Stimulated activated CD8-positive, alpha-beta memory T cell treated with anti-CD3 and anti-CD28 coated beads, Interleukin-15, amount 100 ng/mL, for 48 hours (primary cell): ENCODE measurements around the gene FNDC3A.
A peak's percentile ranks its signal among the peaks of the same experiment; 100 is the strongest.

ENCODE experiments used
- DNase-seq, 2 donors: peaks; one replicate each; pipeline ENCODE4 v3.0.0-alpha.2; 2020; ENCODE audit warnings: low read depth in 2 of 2

FNDC3A gene

DNA sequence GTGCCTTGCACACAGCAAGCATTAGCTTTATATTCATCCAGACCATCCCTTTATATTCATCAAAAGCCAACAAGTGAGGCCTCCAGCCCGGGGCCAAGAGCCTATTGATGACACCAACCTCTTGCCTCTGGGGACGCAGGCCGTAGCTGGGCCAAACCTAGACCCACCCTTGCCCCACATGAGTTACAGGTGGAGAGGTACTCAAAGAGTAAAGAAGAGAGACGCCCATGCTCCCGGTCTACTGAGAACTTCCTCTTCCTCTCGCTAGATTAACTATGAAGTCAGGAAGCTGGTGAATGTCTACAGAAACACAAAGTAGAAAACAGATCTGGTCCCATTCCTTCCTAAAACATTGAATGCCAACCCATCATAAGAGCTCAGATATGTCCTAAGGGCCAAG lies 240.6 kb downstream of the FNDC3A start:
- DNase-seq, result no peak

DNA sequence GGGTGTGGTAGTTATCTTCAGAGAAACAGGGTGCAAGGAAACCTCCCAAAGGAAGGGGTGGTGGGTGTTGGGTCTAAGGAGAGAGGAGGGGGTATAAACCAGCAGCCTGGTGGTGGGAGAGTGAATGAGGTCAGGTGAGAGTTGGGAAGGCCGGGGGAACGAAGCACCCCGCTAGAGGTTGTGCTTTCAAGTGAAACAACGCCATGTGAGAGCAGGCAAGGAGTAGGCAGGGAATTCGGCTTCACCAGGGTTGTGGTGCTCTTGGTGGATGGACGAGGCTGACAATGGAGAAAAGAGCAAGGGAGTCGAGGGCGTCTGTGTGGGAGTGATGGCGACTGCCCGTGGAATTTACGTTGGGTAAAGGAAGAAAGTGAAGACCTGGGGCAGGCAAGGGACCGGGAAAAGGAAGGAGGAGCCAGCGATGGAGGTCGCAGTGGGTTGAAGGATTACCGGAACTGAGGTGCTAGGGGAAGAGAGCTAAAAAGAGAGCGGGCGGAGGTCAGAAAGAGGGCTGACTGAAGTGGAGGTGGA lies 242.3 kb downstream of the FNDC3A start:
- no peak for DNase-seq

GRCh38 chr13:49218493-49219051 lies 242.9 kb downstream of the FNDC3A start:
- no peak for DNase-seq

GRCh38 chr13:49219647-49220035 lies 243.9 kb downstream of the FNDC3A start:
- no peak for DNase-seq

DNA sequence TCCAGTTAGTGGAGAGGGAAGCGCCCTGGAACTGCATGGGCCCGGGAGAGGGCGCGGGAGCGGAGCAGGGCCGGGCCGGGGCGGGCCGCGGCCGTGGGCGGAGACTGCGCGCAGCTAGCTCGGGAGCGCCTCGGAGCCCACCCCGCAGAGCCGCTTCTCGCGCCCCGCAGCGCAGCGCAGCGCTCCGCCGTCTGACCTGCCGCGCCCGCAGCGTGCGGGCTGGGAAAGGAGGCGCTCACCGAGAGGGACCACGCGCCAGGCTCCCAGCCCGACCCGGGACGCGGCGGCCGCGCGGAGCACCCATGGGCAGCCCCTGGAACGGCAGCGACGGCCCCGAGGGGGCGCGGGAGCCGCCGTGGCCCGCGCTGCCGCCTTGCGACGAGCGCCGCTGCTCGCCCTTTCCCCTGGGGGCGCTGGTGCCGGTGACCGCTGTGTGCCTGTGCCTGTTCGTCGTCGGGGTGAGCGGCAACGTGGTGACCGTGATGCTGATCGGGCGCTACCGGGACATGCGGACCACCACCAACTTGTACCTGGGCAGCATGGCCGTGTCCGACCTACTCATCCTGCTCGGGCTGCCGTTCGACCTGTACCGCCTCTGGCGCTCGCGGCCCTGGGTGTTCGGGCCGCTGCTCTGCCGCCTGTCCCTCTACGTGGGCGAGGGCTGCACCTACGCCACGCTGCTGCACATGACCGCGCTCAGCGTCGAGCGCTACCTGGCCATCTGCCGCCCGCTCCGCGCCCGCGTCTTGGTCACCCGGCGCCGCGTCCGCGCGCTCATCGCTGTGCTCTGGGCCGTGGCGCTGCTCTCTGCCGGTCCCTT lies 244.5 kb downstream of the FNDC3A start, which contains the start of gene MLNR:
MLNR (plus strand) TSS at position 303 of the 820 bp plus-strand sequence; CDS start at position 303, 0 bp downstream.
- peak in 1 of 2 donors; percentile 8 for DNase-seq

DNA sequence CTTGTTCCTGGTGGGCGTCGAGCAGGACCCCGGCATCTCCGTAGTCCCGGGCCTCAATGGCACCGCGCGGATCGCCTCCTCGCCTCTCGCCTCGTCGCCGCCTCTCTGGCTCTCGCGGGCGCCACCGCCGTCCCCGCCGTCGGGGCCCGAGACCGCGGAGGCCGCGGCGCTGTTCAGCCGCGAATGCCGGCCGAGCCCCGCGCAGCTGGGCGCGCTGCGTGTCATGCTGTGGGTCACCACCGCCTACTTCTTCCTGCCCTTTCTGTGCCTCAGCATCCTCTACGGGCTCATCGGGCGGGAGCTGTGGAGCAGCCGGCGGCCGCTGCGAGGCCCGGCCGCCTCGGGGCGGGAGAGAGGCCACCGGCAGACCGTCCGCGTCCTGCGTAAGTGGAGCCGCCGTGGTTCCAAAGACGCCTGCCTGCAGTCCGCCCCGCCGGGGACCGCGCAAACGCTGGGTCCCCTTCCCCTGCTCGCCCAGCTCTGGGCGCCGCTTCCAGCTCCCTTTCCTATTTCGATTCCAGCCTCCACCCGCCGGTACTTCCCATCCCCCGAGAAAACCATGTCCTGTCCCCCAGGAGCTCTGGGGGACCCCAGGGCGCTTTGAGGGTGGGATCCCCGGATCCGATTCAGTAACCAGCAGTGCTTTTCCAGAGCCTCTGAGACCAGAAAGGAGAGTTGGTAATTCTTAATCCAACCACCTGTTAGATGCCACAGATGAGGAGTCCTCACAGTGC lies 245.3 kb downstream of the FNDC3A start:
- peak in 1 of 2 donors; percentile 5 for DNase-seq

DNA sequence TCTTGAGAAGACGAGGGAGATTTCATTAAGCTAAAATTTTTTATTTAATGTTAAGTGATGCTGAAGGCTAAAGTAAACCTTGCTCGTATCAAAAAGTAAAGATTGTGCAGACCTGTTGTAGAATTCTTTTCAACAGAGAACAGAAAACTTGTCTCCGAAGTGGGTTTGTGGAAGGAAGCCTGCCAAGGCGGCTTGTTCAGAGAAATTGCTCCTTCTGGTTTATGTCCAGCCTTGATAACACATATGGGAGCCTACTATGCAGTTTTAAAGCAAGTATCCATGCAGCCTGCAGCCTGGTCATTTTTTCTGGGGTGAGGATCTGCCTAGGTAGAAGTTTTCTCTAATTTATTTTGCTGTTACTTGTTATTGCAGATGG lies 245.9 kb downstream of the FNDC3A start:
- no peak for DNase-seq

DNA sequence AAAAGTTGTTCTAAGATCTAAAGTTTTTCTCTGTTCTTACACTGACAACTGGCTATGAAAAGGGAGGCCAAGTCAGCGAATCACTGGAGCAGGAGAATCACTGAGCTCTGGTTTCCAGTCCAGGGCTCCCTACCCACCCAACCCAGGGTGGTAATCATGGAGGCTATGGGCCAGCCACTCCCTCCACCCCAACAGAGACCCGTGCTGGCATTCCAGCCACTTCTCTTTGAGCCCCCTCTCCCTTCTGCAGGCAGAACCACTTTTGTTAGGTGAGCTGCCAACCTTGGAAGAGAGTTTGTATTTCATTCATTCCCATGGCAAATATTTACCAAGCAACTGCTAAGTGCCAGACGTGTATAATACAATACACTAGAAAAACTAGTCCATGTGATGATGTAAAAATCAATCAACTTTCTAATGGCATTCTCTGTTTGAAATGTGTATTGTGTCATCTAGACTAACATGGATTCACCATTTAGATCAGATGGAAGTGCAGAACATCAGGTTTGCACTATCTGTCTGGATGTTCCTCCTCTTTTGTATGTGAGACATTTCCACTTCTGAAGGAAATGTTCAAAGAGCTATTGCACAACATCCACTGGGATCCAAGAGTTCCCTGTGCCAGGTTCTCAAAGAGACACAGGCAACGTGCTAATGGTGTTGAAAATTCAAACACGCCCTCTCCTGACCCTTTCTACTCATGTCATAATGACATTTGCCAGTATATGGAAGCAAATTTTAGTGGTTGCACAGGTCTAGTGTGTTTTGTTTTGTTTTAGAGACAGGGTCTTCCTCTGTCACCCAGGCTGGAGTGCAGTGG lies 249.7 kb downstream of the FNDC3A start:
- DNase-seq, result no peak

DNA sequence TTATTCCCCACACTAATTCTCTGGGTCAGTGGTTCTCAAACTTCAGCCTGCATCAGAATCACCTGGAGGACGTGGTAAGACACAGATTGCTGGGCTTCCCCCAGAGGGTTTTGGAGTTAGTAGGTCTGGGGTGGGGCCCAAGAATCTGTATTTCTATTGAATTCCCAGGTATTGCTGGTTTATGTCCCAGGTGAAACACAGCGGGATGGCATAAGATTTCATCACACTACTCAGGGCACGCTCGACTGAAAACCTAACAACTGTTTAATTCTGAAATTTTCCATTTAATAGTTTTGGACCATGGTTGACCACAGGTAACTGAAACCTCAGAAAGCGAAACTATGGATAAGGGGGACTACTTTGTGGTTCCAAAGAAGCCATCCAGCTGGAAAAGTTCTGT lies 250.9 kb downstream of the FNDC3A start:
- DNase-seq, result no peak

DNA sequence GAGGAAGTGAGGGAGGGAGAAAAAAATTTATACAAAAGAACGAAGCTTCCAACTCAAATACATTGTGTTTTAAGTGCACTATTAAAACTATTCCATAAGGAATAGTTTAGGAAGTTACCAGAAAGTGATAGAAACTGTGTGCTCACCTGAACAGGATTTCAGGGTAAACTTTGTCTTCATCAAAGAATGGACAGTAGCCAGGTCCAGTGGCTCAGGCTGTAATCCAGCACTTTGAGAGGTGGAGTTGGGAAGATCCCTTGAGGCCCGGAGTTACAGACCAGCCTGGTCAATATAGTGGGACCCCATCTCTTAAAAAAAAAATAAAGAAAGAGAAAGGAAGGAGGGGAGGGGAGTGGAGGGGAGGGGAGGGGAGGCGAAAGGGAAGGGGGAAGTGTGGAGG lies 259.0 kb downstream of the FNDC3A start:
- DNase-seq, result no peak

- no peak for DNase-seq
Measured at GRCh38 chr13:49235856-49236431, 260.2 kb downstream of the FNDC3A start.

DNA sequence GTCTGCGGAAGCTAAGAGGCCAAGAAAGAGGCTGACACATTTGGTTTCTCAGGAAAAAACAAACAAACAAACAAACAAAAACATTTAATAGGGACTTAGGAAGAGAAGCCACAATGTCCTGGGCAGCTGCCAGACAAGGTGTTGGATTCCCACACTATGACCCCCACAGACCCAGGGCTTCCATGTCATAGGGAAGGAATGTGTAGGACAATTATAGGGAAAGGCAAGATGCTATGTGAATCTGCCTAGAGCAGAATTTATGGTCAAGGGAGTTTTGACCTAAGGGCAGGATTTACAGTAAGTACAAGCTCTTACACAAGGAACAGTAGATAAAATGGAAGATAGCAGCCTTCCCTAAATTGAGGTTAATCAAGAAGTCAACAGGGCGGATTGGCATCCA lies 262.9 kb downstream of the FNDC3A start:
- DNase-seq, result no peak

- DNase-seq, result peak in 1 of 2 donors; percentile 15
Measured at GRCh38 chr13:49240017-49240416, 264.3 kb downstream of the FNDC3A start.

DNA sequence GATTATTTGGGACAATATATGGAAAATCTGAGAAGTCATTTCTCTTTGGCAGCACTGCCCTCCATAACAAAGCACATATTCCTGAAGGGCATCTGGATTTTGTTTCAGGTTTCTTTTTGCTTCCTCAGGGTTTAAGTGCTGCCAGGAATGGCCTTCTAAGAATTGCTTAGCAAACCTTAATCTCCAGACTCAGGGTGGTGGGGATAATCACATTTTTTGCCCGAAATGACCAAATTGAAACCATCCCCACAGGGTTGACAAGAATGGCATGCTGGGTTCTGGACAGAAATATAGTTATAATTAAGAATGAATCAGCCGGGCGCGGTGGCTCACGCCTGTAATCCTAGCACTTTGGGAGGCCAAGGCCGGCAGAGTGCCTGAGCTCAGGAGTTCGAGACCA lies 265.6 kb downstream of the FNDC3A start:
- DNase-seq, result no peak

- no peak for DNase-seq
Measured at GRCh38 chr13:49245101-49245500, 269.4 kb downstream of the FNDC3A start.

GRCh38 chr13:49246850-49247642 lies 271.3 kb downstream of the FNDC3A start:
- no peak for DNase-seq

DNA sequence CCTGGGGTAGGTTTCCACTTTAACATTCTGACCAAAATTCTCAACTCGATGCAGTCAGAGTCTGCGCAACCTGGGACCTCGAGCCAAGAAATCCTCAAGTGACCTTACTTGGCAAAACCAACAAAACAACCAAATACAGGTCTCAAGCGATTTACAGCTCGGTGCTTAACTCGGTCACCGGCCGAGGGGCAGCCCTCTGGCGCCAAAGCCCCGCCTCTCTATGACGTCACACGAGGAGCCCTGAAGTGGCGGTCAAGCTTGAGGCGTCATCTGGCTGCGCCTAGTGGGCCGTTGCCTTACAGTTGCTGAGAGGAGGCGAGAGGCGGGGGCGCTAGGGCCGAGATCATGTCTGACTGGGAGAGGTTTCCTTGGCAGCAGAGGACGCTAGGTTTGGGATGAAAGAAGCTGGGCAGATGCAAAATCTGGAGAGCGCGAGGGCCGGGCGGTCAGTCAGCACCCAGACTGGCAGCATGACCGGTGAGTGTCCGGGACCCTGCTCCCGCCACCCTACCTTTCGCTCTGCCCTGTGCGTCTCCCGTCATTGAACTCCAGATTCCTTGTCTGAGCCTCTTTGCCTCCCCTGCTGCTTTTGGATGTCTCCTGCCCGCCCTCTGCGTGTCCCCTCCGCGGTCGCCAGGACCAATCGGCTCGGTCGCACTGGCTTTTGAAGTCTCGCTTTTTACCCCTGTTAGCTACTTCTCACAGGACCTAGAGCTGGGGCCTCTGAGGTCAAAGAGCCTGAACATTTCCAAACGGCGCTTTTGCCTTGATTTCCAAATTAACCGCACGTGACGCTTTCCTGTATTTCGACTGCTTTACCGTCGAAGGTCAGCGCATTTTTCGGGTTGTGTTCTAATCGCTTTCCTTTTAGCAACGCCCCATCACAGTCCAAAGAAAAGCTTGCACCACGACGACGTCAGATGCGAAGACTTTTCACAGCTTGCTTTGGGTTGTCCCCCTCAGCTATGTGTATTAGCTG lies 272.2 kb downstream of the FNDC3A start, which contains the start of gene CDADC1:
CDADC1 (plus strand) TSS at position 283 of the 979 bp plus-strand sequence; CDS start at position 396, 113 bp downstream.
- DNase-seq, result peak; percentile 92 to 93

DNA sequence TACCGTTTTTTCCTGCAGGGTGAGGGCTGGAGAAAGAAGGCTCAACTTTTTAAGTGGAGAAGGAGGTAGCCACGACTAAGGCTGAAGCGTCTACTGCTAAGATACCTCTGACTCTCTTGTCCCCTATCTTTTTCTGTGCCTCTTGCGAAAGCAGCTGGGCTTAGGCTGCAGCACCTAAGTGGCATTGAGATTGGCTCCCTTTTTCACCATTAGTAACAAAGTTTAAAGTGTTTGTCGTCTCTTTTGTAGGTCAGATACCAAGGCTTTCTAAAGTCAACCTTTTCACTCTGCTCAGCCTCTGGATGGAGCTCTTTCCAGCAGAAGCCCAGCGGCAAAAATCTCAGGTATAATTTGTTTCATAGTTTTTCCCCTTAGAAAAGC lies 272.9 kb downstream of the FNDC3A start:
- DNase-seq, result no peak

- no peak for DNase-seq
Measured at GRCh38 chr13:49251326-49251725, 275.6 kb downstream of the FNDC3A start.
